Fibroblast of skin of back (primary cell): Measurements from ENCODE around the gene IL1RAP.
"Not testable (repeated sequence)": the region's sequence is repeated elsewhere in the genome, so short reads cannot be mapped to it uniquely, and the experiment has no call there.

Experiments
- DNase-seq: peaks from one replicate; pipeline ENCODE4 v3.0.0-alpha.2; 2013

The IL1RAP gene

GRCh38 chr3:190617185-190617584 is 103.3 kb downstream of the IL1RAP start:
- no peak for DNase-seq

DNA sequence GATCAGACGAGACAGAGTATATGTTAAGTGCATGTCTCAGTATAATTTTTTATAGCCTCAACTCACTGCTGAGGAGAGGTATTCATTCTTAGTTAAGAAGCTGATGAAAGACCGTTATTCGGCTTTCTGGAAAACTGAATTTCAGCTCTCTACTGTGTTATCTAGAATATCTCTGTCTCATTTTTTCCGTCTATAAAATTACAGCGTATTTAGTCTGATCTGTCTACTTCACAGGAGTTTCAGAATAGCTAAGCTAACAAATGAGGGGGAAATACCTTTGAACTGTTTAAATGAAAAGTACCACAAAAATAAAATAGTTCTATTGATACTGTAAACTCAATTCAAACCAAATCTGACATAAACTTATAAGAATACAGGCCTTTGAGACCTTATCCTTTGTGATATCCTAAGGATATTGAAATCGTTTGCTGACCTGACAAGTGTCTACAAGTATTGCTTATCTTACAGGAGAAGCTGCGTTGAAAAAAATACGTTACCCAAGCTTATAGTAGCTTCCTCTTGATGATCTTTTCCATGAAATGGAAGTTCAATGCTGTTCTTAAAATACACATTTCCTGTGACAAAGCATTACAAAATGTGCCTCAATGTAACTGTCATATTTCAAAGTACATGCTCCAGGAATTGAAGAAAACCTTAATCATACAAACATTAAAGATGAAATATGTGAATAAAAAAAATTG is 104.6 kb downstream of the IL1RAP start:
- DNase-seq = peak; percentile 6

DNA sequence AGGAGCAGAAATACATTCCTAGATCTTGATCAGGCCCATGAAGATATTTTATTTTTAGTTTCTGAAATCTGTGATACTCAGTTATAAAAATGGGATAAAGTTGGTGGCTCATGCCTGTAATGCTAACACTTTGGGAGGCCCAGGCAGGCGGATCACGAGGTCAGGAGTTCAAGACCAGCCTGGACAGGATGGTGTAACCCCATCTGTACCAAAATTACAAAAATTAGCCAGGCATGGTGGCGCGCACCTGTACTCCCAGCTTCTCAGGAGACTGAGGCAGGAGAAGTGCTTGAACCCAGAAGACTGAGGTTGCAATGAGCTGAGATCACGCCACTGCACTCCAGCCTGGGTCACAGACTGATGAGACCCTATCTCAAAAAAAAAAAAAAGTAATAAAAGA is 105.5 kb downstream of the IL1RAP start:
- no peak for DNase-seq

DNA sequence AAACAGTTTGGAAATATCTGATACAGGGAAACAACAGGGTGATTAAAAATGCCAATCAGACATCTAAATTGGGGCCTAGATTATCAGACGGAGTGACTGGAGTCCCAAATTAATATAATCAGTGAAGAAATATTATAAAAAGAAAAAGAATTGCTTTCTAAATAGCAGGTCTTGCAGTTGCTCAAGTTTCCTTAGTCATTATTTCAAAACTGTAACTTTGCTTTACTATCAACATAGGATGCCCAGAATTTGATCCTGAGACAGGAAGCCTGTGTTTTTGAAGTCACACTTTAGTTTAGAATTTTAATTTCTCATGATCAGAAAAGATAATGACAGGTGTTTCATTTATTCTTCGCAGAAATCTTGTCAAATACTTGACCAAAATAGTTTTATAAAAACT is 105.9 kb downstream of the IL1RAP start:
- no peak for DNase-seq

DNA sequence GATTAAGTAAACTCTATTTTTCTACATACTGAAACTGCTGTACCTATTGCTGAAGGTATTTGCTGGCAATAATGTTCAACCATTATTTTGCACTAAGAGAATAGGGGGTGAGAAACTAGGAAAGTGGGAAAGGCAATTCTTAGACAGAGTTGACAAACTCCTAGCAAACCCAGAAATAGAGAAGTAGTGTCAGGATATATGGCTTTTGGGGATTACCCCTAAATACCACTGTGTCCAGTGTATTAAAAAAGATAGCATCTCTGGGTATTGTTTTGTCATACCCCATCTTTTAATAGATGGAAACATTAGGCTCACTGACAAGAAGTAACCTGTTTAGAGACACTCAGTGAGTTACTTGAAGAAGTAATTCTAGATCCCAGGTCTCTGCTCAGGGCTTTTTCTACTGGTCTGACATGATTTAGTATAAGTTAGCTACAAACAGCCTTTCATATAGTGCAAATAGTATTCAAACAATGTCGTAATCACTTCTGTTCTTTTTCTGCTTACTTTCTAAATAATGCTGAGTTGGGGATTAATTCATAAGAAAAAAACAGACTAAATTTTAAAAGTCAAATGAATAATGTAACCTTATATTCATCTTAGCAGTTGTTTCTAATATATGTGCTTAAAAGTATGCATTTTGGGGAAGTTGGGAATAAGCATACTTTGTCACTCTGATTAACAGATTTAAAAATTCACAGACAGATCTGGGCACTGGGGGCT is 107.2 kb downstream of the IL1RAP start:
- no peak for DNase-seq

DNA sequence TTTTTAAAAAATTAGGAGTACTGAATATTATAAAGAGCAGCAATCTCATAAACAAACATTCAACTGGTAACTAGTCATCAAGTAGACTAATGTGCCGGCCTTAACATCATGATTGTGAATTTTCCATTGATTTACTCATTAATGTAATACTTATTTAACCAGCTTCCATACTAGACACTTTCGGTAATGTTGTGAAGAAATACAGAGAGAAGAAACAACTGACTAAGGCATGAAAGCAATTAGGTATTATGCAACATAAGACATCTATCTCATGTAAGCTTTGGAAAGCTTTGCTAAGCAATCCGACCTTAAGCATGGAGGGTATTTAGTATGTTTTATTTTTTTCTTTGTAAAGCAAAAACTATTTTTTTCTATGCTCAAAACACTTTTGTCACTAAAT is 108.0 kb downstream of the IL1RAP start:
- DNase-seq = no peak

GRCh38 chr3:190624282-190624681 is 110.4 kb downstream of the IL1RAP start:
- no peak for DNase-seq

DNA sequence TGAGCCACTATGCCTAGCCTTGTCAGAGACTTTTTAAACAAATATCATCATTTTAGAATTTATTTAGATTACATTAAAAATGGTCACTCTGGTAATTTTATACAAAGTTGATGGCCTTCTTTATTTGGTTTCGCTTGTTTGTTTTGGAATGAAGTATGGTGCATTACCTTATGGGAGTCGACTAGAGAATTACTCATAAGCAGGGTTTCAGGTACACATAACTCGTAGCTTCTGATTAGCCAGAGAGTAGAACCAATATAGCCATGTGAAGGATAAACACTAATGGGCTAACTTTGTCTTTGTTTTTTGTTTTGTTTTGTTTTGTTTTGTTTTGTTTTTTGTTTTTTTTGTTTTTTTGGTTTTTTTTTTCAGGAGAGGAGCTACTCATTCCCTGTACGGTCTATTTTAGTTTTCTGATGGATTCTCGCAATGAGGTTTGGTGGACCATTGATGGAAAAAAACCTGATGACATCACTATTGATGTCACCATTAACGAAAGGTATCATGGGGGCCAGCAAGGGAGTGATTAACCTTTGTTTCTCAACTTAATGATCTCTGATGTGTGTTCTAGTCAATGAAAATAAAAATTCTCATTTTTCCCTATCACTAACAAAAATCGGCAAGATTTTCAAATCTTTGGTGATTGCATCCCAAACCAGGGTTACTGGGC is 113.2 kb downstream of the IL1RAP start:
- no peak for DNase-seq

DNA sequence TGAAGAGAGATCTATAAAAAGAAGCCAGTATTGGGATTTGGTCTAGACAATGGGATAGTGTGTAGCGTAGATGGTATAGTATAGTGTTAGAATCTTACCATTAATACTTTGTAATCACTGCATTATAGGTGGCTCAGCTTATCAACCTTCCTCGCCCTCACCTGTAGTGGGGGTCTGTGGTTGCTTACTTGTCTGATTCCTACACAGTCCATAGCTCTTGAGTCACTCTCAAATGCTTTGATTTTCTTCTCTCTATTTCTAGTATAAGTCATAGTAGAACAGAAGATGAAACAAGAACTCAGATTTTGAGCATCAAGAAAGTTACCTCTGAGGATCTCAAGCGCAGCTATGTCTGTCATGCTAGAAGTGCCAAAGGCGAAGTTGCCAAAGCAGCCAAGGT is 115.2 kb downstream of the IL1RAP start:
- DNase-seq = no peak

- no peak for DNase-seq
Measured at GRCh38 chr3:190631295-190631694, 117.4 kb downstream of the IL1RAP start.

DNA sequence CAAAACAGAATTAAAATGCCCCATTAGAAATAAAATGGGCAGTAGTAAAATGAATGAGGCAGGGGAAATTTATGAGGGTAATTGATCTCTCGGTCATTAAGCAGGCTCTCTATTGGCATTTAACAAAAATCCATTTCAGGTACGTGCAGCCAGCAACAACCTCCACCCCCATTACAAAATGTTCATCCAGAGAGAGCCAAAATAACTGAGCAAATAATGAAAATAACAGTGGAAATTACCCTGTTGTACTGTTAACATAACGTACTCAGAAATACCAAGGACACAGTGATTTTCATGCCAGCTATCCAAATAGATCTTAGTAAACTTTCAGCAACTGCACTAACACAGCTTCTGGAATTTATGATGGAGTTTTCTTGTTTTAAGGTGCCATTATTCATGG is 127.7 kb downstream of the IL1RAP start:
- DNase-seq = no peak

DNA sequence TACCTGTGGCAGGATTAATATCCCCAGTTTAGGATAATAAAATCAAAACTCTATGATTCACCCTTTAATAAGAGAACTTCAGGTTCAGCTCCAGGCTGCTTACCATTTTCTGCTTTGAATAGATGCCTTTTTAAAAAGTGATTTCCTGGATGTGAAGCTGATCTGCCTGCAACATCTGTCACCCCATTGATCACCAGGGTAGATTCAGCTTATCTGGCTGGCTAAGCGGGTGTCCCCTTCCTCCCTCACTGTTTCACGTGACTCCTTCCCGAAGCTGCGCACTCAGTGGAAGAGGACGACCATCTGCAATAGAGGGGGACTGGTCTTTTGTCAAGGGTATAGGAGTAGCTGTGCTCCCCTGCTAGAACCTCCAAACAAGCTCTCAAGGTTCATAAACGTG is 128.1 kb downstream of the IL1RAP start:
- no peak for DNase-seq

GRCh38 chr3:190644035-190644434 is 130.2 kb downstream of the IL1RAP start:
- no peak for DNase-seq

GRCh38 chr3:190644766-190645165 is 130.9 kb downstream of the IL1RAP start:
- DNase-seq = peak; percentile 36

- DNase-seq = no peak
Measured at GRCh38 chr3:190645932-190646460, 132.1 kb downstream of the IL1RAP start.

DNA sequence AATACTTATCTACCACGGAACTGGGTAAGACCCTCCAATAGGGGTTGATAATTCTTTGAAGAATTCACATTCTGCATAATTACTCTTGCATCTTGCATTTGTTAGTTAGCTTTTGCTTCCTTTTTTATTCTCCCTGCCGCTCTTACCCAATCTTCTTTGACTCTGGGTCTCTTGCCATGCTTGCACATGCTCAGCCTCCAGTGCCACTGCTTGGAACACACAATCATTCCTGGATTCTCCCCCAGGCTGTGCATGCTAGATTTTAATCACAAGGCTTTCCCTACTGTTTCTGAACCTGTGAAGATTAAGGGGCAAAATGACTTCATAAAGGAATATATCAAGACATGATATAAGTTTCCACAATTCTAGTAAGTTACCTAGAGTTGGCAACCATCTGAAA is 133.1 kb downstream of the IL1RAP start:
- no peak for DNase-seq

GRCh38 chr3:190655933-190656332 is 142.0 kb downstream of the IL1RAP start:
- DNase-seq = no peak

DNA sequence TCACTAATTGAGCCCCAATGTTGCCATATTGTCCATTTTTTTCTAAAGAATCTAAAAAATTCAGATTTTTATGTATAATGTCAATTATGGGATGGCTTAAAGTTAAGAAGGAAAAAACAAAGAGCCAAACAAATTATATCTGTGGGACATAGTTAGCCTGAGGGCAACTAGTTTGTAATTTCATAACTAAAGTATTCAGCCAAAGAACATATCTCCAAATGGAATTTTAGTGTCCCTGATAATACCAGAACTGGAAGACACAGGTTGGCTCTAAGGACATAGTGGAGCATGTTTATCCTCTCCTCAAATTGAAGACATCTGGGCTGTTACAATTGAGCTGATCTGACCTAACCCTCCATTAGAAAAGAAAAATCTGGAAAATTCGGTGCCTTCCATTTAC is 144.2 kb downstream of the IL1RAP start:
- DNase-seq = no peak

GRCh38 chr3:190666821-190667220 is 152.9 kb downstream of the IL1RAP start:
- DNase-seq = no peak

GRCh38 chr3:190671658-190672057 is 157.8 kb downstream of the IL1RAP start:
- peak; percentile 48 for DNase-seq

- peak; percentile 40 for DNase-seq
Measured at GRCh38 chr3:190673148-190673547, 159.3 kb downstream of the IL1RAP start.

DNA sequence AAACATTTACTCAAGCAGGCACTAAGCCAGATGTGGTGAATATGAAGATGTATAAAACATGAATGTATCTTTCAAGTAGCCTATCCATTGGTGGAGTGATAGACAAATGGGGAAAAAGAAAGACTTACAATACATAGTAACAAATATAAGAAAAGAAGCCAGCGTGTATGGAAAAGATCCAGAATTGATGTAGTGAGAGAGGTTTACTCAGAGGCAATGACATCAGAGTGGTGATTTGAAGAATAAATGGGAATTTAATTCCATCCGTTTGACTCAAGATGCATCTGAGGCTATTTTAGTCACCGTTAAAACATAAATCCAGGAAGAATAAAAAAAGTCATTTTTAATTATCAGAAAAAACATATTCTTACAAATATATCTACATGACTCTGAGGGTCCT is 162.6 kb downstream of the IL1RAP start:
- DNase-seq = peak; percentile 24

DNA sequence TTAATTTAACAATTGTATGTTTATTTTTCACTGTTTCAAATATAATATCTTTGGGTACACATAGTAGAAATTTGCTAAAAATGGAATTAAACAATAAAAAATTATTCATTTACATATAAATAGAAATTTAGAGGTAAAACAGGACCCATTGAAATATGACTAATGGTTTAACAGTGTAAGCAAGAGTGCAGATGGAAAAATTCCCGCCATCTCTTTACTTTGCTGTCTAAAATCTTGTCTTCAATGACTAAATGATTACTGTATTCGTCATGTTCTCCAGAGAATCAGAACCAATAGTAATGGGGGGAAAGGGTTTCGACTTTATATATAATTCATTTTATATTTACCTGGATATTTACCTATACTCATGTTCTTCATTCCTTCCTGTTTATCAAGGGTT is 163.1 kb downstream of the IL1RAP start:
- peak; percentile 2 for DNase-seq

DNA sequence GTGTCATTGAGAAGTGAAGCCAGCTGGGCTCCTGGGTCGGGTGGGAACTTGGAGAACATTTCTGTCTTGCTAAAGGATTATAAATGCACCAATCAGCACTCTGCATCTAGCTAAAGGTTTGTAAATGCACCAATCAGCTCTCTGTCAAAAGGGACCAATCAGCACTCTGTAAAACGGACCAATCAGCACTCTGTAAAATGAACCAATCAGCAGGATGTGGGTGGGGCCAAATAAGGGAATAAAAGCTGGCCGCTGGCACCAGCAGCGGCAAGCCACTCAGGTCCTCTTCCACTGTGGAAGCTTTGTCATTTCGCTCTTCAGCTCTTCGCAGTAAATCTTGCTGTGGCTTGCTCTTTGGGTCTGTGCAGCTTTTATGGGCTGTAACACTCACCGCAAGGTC is 164.0 kb downstream of the IL1RAP start:
- not testable (repeated sequence) for DNase-seq
